ENCODE results near the gene IKZF3.

GRCh38 chr17:39729280-39729851 is 134.7 kb downstream of the IKZF3 start:
- TF ChIP-seq CTCF (conservative IDR thresholded peaks at IDR 0.05 in 1 of 2, IDR thresholded peaks at IDR 0.05 in 1 of 2; ENCODE audit: extremely low read depth in 1 of 2, insufficient read depth in 1 of 2, low read depth in 1 of 2, low read length in 2 of 2) (no peak), EZH2 (IDR thresholded peaks at IDR 0.05; ENCODE audit: borderline replicate concordance, low read length) (no peak)
